ENCODE data around the gene SLC16A10. TPM values are rescaled to one million over a fixed set of nuclear protein-coding genes. Genes with fewer than 3 reads are reported as not detected.

SLC16A10 gene
- total and polyA plus RNA-seq, 2 donors (not counting 3 experiments of a cell fraction or from before 2014, with no cell fraction given): not detected

GRCh38 chr6:111242452-111242851 lies 155.1 kb downstream of the SLC16A10 start:
- ChIA-PET CTCF (interaction anchor here (1.5 kb wide), 1 partner anchor 16 kb away, joined by 8 read pairs; a partner anchor contains a TSS), POLR2A (no interaction called here)
- TF ChIP-seq JUN (IDR thresholded peaks at IDR 0.05; ENCODE audit: borderline replicate concordance, insufficient read depth, insufficient read length, low read depth): no peak
- no peak for TF ChIP-seq GATA2 (IDR thresholded peaks at IDR 0.05; ENCODE audit: insufficient read depth, insufficient read length, low read depth, low read length)
- peak; percentile 24 for TF ChIP-seq FOS (IDR thresholded peaks at IDR 0.05; ENCODE audit: borderline replicate concordance, insufficient read depth, low read length)
- TF ChIP-seq CTCF (IDR thresholded peaks at IDR 0.05; ENCODE audit: extremely low read depth in 1 of 2, insufficient read depth in 1 of 2, low read depth in 1 of 2, low read length in 2 of 2): no peak
- DNase-seq (ENCODE audit: low read depth, low spot score): no peak
- Histone ChIP-seq H3K9ac (replicated peaks; ENCODE audit: extremely low read depth, insufficient read depth, low read length) (no peak overlapping the region), H4K20me1 (replicated peaks; ENCODE audit: control insufficient read depth, extremely low read depth, insufficient read depth, low read length) (no peaks in the 10 kb centered on the region), H3K36me3 (ENCODE audit: control insufficient read depth in 2 of 2, extremely low read depth in 1 of 2, insufficient read depth in 2 of 2, low read length in 2 of 2) (no peaks in the 10 kb centered on the region), H3K9me3 (replicated peaks; ENCODE audit: control insufficient read depth, insufficient read depth, low read length) (no peaks in the 10 kb centered on the region), H3K79me2 (ENCODE audit: control insufficient read depth, insufficient read depth, low read length) (no peaks in the 10 kb centered on the region), H3K27me3 (ENCODE audit: control insufficient read depth in 2 of 2, insufficient read depth in 2 of 2, low read length in 2 of 2) (peaks cover 0 to 5% of the 10 kb centered on the region in 2 experiments), H3K4me2 (ENCODE audit: insufficient read depth, low read length) (no peak overlapping the region), H3K27ac (ENCODE audit: insufficient read depth, low read depth, low read length) (no peak overlapping the region), H2AFZ (ENCODE audit: low read depth, low read length) (no peak overlapping the region), H3K9me1 (replicated peaks; ENCODE audit: control insufficient read depth, extremely low read depth, insufficient read depth, low read length) (no peaks in the 10 kb centered on the region), H3K4me1 (ENCODE audit: control insufficient read depth, extremely low read depth, insufficient read depth, low read length) (peaks cover 3% of the 10 kb centered on the region), H3K4me3 (replicated peaks in 1 of 3; ENCODE audit: insufficient read depth in 1 of 3, low read depth in 1 of 3, low read length in 3 of 3) (no peak overlapping the region)
- dilution Hi-C loops (cut with MboI; ENCODE audit: extremely low pct_ligation_motif_present, low sequenced_read_pairs) (no loop called here), intact Hi-C loops (cut with micrococcal nuclease) (no loop called here)
- BruUV-seq (replicated peaks): no TSS peak
- FAIRE-seq: no peak

GRCh38 chr6:111243095-111243494 lies 155.8 kb downstream of the SLC16A10 start:
- peaks cover 0 to 5% of the 10 kb centered on the region in 2 experiments for H3K27me3 ChIP-seq (ENCODE audit: control insufficient read depth in 2 of 2, insufficient read depth in 2 of 2, low read length in 2 of 2)
- FAIRE-seq: no peak
- H3K9me1 ChIP-seq (replicated peaks; ENCODE audit: control insufficient read depth, extremely low read depth, insufficient read depth, low read length): no peaks in the 10 kb centered on the region
- no peak for DNase-seq (ENCODE audit: low read depth, low spot score)
- no peaks in the 10 kb centered on the region for H4K20me1 ChIP-seq (replicated peaks; ENCODE audit: control insufficient read depth, extremely low read depth, insufficient read depth, low read length)
- H3K4me3 ChIP-seq (replicated peaks in 1 of 3; ENCODE audit: insufficient read depth in 1 of 3, low read depth in 1 of 3, low read length in 3 of 3): no peak overlapping the region
- H3K36me3 ChIP-seq (ENCODE audit: control insufficient read depth in 2 of 2, extremely low read depth in 1 of 2, insufficient read depth in 2 of 2, low read length in 2 of 2): no peaks in the 10 kb centered on the region
- ChIA-PET POLR2A (no interaction called here), CTCF (interaction anchor here (1.5 kb wide), 1 partner anchor 16 kb away, joined by 8 read pairs; a partner anchor contains a TSS)
- no peaks in the 10 kb centered on the region for H3K79me2 ChIP-seq (ENCODE audit: control insufficient read depth, insufficient read depth, low read length)
- BruUV-seq (replicated peaks): no TSS peak
- no peak for TF ChIP-seq CTCF (IDR thresholded peaks at IDR 0.05; ENCODE audit: extremely low read depth in 1 of 2, insufficient read depth in 1 of 2, low read depth in 1 of 2, low read length in 2 of 2)
- no peak for TF ChIP-seq FOS (IDR thresholded peaks at IDR 0.05; ENCODE audit: borderline replicate concordance, insufficient read depth, low read length)
- no peak for TF ChIP-seq GATA2 (IDR thresholded peaks at IDR 0.05; ENCODE audit: insufficient read depth, insufficient read length, low read depth, low read length)
- no peak for TF ChIP-seq POLR2A (IDR thresholded peaks at IDR 0.05; ENCODE audit: low read depth, low read length)
- no peak for TF ChIP-seq MYC (IDR thresholded peaks at IDR 0.05; ENCODE audit: low read depth, low read length)
- no peak for TF ChIP-seq JUN (IDR thresholded peaks at IDR 0.05; ENCODE audit: borderline replicate concordance, insufficient read depth, insufficient read length, low read depth)
- TF ChIP-seq POLR2AphosphoS5 (IDR thresholded peaks at IDR 0.05; ENCODE audit: insufficient read depth, low read depth, low read length): no peak
- TF ChIP-seq MAX (IDR thresholded peaks at IDR 0.05; ENCODE audit: insufficient read depth, insufficient read length): no peak
- TF ChIP-seq EZH2 (IDR thresholded peaks at IDR 0.05; ENCODE audit: borderline replicate concordance, low read depth, low read length, severe bottlenecking): no peak
- no peak overlapping the region for H3K27ac ChIP-seq (ENCODE audit: insufficient read depth, low read depth, low read length)
- no peak overlapping the region for H2AFZ ChIP-seq (ENCODE audit: low read depth, low read length)
- peaks cover 3% of the 10 kb centered on the region for H3K4me1 ChIP-seq (ENCODE audit: control insufficient read depth, extremely low read depth, insufficient read depth, low read length)
- intact Hi-C loops (cut with micrococcal nuclease): no loop called here
- dilution Hi-C loops (cut with MboI; ENCODE audit: extremely low pct_ligation_motif_present, low sequenced_read_pairs): no loop called here
- no peaks in the 10 kb centered on the region for H3K9me3 ChIP-seq (replicated peaks; ENCODE audit: control insufficient read depth, insufficient read depth, low read length)
- no peak overlapping the region for H3K4me2 ChIP-seq (ENCODE audit: insufficient read depth, low read length)
- no peak overlapping the region for H3K9ac ChIP-seq (replicated peaks; ENCODE audit: extremely low read depth, insufficient read depth, low read length)

Measured in endothelial cell of umbilical vein (primary cell).